HEK293 (cell line): ENCODE data around the gene AJM1.

Experiments
- CTCF ChIA-PET: fragments of 350-600 bp; formaldehyde crosslinking; extraction: SDS; loops from one replicate; lab custom pipeline; 2021; ENCODE audit warnings: antibody characterized with exemption; lab: Yijun Ruan, JAX
- POLR2A ChIA-PET: fragments of 300-600 bp; formaldehyde crosslinking; extraction: SDS; loops from one replicate; lab custom pipeline; 2020; ENCODE audit warnings: antibody characterized with exemption, inconsistent platforms; lab: Yijun Ruan, JAX
- H3K27ac ChIP-seq: fragments of 200-500 bp; sonication (Bioruptor generic); 2 replicates; pipeline ENCODE4 v1.5.1; 2014; ENCODE audit warnings: low read depth, low read length, control low read depth, inconsistent platforms; ENCODE audit errors: extremely low read depth
- H3K36me3 ChIP-seq, 2 experiments: fragments of 200-500 bp in 1 of 2; sonication (Bioruptor generic) in 1 of 2; 1 replicate in 1 of 2; 2 replicates in 1 of 2; pipeline ENCODE4 v1.5.1; 2014 to 2017; ENCODE audit warnings: inconsistent platforms in 2 of 2, low read length in 2 of 2; ENCODE audit not compliant: control insufficient read depth in 2 of 2, insufficient read depth in 1 of 2
- H3K4me1 ChIP-seq: fragments of 200-500 bp; sonication (Bioruptor generic); 2 replicates; pipeline ENCODE4 v1.5.1; 2014; ENCODE audit warnings: mild to moderate bottlenecking, low read length, inconsistent platforms; ENCODE audit not compliant: control insufficient read depth, insufficient read depth
- H3K4me3 ChIP-seq: 2 replicates; pipeline ENCODE4 v1.5.1; 2011; ENCODE audit warnings: low read depth, mild to moderate bottlenecking, control low read depth, low read length, moderate library complexity
- H3K9me3 ChIP-seq: fragments of 200-500 bp; sonication (Bioruptor generic); 2 replicates; pipeline ENCODE4 v1.5.1; 2014; ENCODE audit warnings: low read depth, low read length, inconsistent platforms; ENCODE audit not compliant: control insufficient read depth, insufficient read depth
- AEBP2 ChIP-seq: fragments of 450-650 bp; formaldehyde crosslinking; IDR thresholded peaks from 2 replicates; pipeline ENCODE4 v1.5.1; 2016; ENCODE audit warnings: missing biosample characterization, missing genetic modification characterization, borderline replicate concordance
- EGR2 ChIP-seq: fragments of 450-650 bp; formaldehyde crosslinking; IDR thresholded peaks from 2 replicates; pipeline ENCODE4 v1.5.1; 2016; ENCODE audit warnings: low read depth, missing biosample characterization, missing genetic modification characterization
- GLI2 ChIP-seq: fragments of 450-650 bp; formaldehyde crosslinking; IDR thresholded peaks from 2 replicates; pipeline ENCODE4; 2017; ENCODE audit warnings: missing biosample characterization, missing genetic modification characterization, low read depth, borderline replicate concordance
- KLF1 ChIP-seq: fragments of 450-650 bp; formaldehyde crosslinking; IDR thresholded peaks from 2 replicates; pipeline ENCODE4 v1.5.1; 2016; ENCODE audit warnings: missing biosample characterization, missing genetic modification characterization
- KLF16 ChIP-seq: fragments of 450-650 bp; formaldehyde crosslinking; IDR thresholded peaks from 2 replicates; pipeline ENCODE4 v1.5.1; 2017; ENCODE audit warnings: missing biosample characterization, missing genetic modification characterization
- KLF7 ChIP-seq: fragments of 450-650 bp; formaldehyde crosslinking; IDR thresholded peaks from 2 replicates; pipeline ENCODE4 v1.5.1; 2016; ENCODE audit warnings: missing biosample characterization, missing genetic modification characterization, borderline replicate concordance
- KLF8 ChIP-seq: fragments of 450-650 bp; formaldehyde crosslinking; IDR thresholded peaks from 2 replicates; pipeline ENCODE4 v1.5.1; 2016; ENCODE audit warnings: missing biosample characterization, missing genetic modification characterization
- MEIS1 ChIP-seq: sonication (generic); formaldehyde crosslinking; IDR thresholded peaks from 2 replicates; pipeline ENCODE4 v1.8.1; 2022; ENCODE audit warnings: missing genetic modification reagents, mild to moderate bottlenecking, borderline replicate concordance
- REPIN1 ChIP-seq: fragments of 450-650 bp; formaldehyde crosslinking; IDR thresholded peaks from 2 replicates; pipeline ENCODE4 v1.5.1; 2017; ENCODE audit warnings: missing biosample characterization, missing genetic modification characterization, low read depth
- SP2 ChIP-seq: fragments of 450-650 bp; formaldehyde crosslinking; IDR thresholded peaks from 2 replicates; pipeline ENCODE4 v1.5.1; 2016; ENCODE audit warnings: missing biosample characterization, missing genetic modification characterization
- WT1 ChIP-seq: fragments of 450-650 bp; formaldehyde crosslinking; IDR thresholded peaks from 2 replicates; pipeline ENCODE4 v1.5.1; 2016; ENCODE audit warnings: missing biosample characterization, missing genetic modification characterization
- YY2 ChIP-seq: fragments of 450-650 bp; formaldehyde crosslinking; IDR thresholded peaks from 2 replicates; pipeline ENCODE4 v1.5.1; 2016; ENCODE audit warnings: missing biosample characterization, missing genetic modification characterization
- ZBTB17 ChIP-seq: fragments of 450-650 bp; formaldehyde crosslinking; IDR thresholded peaks from 2 replicates; pipeline ENCODE4 v1.5.1; 2016; ENCODE audit warnings: missing biosample characterization, missing genetic modification characterization
- ZBTB26 ChIP-seq: fragments of 450-650 bp; formaldehyde crosslinking; optimal IDR thresholded peaks from 2 replicates; pipeline ENCODE3; 2016; ENCODE audit warnings: missing biosample characterization, mild to moderate bottlenecking, missing genetic modification characterization
- ZBTB8A ChIP-seq: fragments of 450-650 bp; formaldehyde crosslinking; IDR thresholded peaks from 2 replicates; pipeline ENCODE4 v1.5.1; 2016; ENCODE audit warnings: missing biosample characterization, missing genetic modification characterization
- ZNF132 ChIP-seq: fragments of 450-650 bp; formaldehyde crosslinking; IDR thresholded peaks from 2 replicates; pipeline ENCODE4 v1.5.1; 2017; ENCODE audit warnings: missing biosample characterization, missing genetic modification characterization, borderline replicate concordance
- ZNF16 ChIP-seq: fragments of 450-650 bp; formaldehyde crosslinking; IDR thresholded peaks from 2 replicates; pipeline ENCODE4 v1.5.1; 2016; ENCODE audit warnings: low read depth, missing biosample characterization, missing genetic modification characterization
- ZNF174 ChIP-seq: fragments of 450-650 bp; formaldehyde crosslinking; IDR thresholded peaks from 2 replicates; pipeline ENCODE4 v1.5.0; 2017; ENCODE audit warnings: missing biosample characterization, mild to moderate bottlenecking, missing genetic modification characterization
- ZNF202 ChIP-seq: fragments of 450-650 bp; formaldehyde crosslinking; IDR thresholded peaks from 2 replicates; pipeline ENCODE4 v1.5.1; 2016; ENCODE audit warnings: missing biosample characterization, missing genetic modification characterization, borderline replicate concordance
- ZNF239 ChIP-seq: fragments of 450-650 bp; formaldehyde crosslinking; IDR thresholded peaks from 2 replicates; pipeline ENCODE4 v1.5.1; 2016; ENCODE audit warnings: missing biosample characterization, missing genetic modification characterization
- ZNF248 ChIP-seq: fragments of 450-650 bp; formaldehyde crosslinking; IDR thresholded peaks from 2 replicates; pipeline ENCODE4 v1.5.1; 2017; ENCODE audit warnings: missing biosample characterization, missing genetic modification characterization
- ZNF302 ChIP-seq: fragments of 450-650 bp; formaldehyde crosslinking; IDR thresholded peaks from 2 replicates; pipeline ENCODE4 v1.5.1; 2016; ENCODE audit warnings: missing biosample characterization, missing genetic modification characterization, low read depth
- ZNF423 ChIP-seq: fragments of 450-650 bp; formaldehyde crosslinking; IDR thresholded peaks from 2 replicates; pipeline ENCODE4 v1.5.1; 2016; ENCODE audit warnings: missing biosample characterization, missing genetic modification characterization
- ZNF433 ChIP-seq: fragments of 450-650 bp; formaldehyde crosslinking; IDR thresholded peaks from 2 replicates; pipeline ENCODE4 v1.5.1; 2016; ENCODE audit warnings: missing biosample characterization, missing genetic modification characterization, low read depth
- ZNF449 ChIP-seq: fragments of 450-650 bp; formaldehyde crosslinking; IDR thresholded peaks from 2 replicates; pipeline ENCODE4 v1.5.1; 2017; ENCODE audit warnings: missing biosample characterization, mild to moderate bottlenecking, missing genetic modification characterization, moderate library complexity
- ZNF544 ChIP-seq: fragments of 450-650 bp; formaldehyde crosslinking; IDR thresholded peaks from 2 replicates; pipeline ENCODE4 v1.5.0; 2017; ENCODE audit warnings: missing biosample characterization, missing genetic modification characterization
- ZNF600 ChIP-seq: fragments of 450-650 bp; formaldehyde crosslinking; IDR thresholded peaks from 2 replicates; pipeline ENCODE4 v1.5.1; 2016; ENCODE audit warnings: missing biosample characterization, missing genetic modification characterization
- ZNF670 ChIP-seq: fragments of 450-650 bp; formaldehyde crosslinking; IDR thresholded peaks from 2 replicates; pipeline ENCODE4 v1.5.1; 2016; ENCODE audit warnings: missing biosample characterization, missing genetic modification characterization, low read depth
- ZNF692 ChIP-seq: fragments of 450-650 bp; formaldehyde crosslinking; IDR thresholded peaks from 2 replicates; pipeline ENCODE4 v1.5.1; 2016; ENCODE audit warnings: missing biosample characterization, missing genetic modification characterization
- ZNF701 ChIP-seq: fragments of 450-650 bp; formaldehyde crosslinking; IDR thresholded peaks from 2 replicates; pipeline ENCODE4 v1.5.1; 2016; ENCODE audit warnings: missing biosample characterization, missing genetic modification characterization
- ZNF707 ChIP-seq: fragments of 450-650 bp; formaldehyde crosslinking; IDR thresholded peaks from 2 replicates; pipeline ENCODE4 v1.5.1; 2016; ENCODE audit warnings: missing biosample characterization, missing genetic modification characterization
- ZNF792 ChIP-seq: fragments of 450-650 bp; formaldehyde crosslinking; IDR thresholded peaks from 2 replicates; pipeline ENCODE4 v1.5.1; 2016; ENCODE audit warnings: missing biosample characterization, missing genetic modification characterization
- ZNF830 ChIP-seq: fragments of 450-650 bp; IDR thresholded peaks from 2 replicates; pipeline ENCODE4 v1.5.0; 2018; ENCODE audit warnings: missing biosample characterization, missing genetic modification characterization, low read depth, mild to moderate bottlenecking, moderate library complexity

Gene AJM1

GRCh38 chr9:136867917-136868316, 25.6 kb downstream of the AJM1 start:
- H3K4me3 ChIP-seq, result no peak overlapping the region
- no peak overlapping the region for H3K27ac ChIP-seq
- H3K4me1 ChIP-seq, result no peaks in the 10 kb centered on the region
- no peak for TF ChIP-seq EGR2 (tag by site-specific recombination)
- no peak for TF ChIP-seq YY2 (tag by site-specific recombination)
- no peak for TF ChIP-seq KLF1 (tag by site-specific recombination)
- no peak for TF ChIP-seq ZBTB17 (tag by site-specific recombination)
- TF ChIP-seq ZNF830 (tag by site-specific recombination), result no peak
- TF ChIP-seq ZBTB8A, result no peak
- no peak for TF ChIP-seq ZNF792 (tag by site-specific recombination)
- TF ChIP-seq KLF7 (tag by site-specific recombination), result no peak
- no peak for TF ChIP-seq ZNF707 (tag by site-specific recombination)
- no peak for TF ChIP-seq ZBTB26 (tag by site-specific recombination)
- no peak for TF ChIP-seq ZNF248 (tag by site-specific recombination)
- TF ChIP-seq KLF8 (tag by site-specific recombination), result no peak
- TF ChIP-seq ZNF174 (tag by site-specific recombination), result no peak
- no peak for TF ChIP-seq ZNF16 (tag by site-specific recombination)
- no peak for TF ChIP-seq ZNF202
- TF ChIP-seq MEIS1 (CRISPR knock-in tag), result no peak
- TF ChIP-seq ZNF670 (tag by site-specific recombination), result no peak
- no peak for TF ChIP-seq AEBP2 (tag by site-specific recombination)
- TF ChIP-seq REPIN1 (tag by site-specific recombination), result no peak
- TF ChIP-seq ZNF302, result no peak
- CTCF ChIA-PET, result interaction anchor here (1.4 kb wide), 1 partner anchor 14 kb away, joined by 3 read pairs; no protein-coding TSS in a partner anchor
- no peaks in the 10 kb centered on the region for H3K9me3 ChIP-seq
- peaks cover 0 to 21% of the 10 kb centered on the region in 2 experiments; a peak in 2 of 3 replicates for H3K36me3 ChIP-seq
- POLR2A ChIA-PET, result interaction anchor here (1.1 to 3.4 kb wide), 3 partner anchors 11 to 219 kb away, joined by 3 to 15 read pairs (median 3); partner anchors contain the start of genes MAN1B1 and TRAF2

- POLR2A ChIA-PET, result interaction anchor here (1.1 to 3.4 kb wide), 3 partner anchors 10 to 218 kb away, joined by 3 to 15 read pairs (median 3); partner anchors contain the start of genes MAN1B1 and TRAF2
- CTCF ChIA-PET, result interaction anchor here (1.0 to 1.4 kb wide), 2 partner anchors 13 to 166 kb away, joined by 3 to 8 read pairs; no protein-coding TSS in a partner anchor
- H3K4me3 ChIP-seq, result no peak overlapping the region
- no peaks in the 10 kb centered on the region for H3K4me1 ChIP-seq
- TF ChIP-seq SP2 (tag by site-specific recombination), result no peak
- TF ChIP-seq ZNF692 (tag by site-specific recombination), result no peak
- no peak for TF ChIP-seq ZNF600 (tag by site-specific recombination)
- no peak for TF ChIP-seq ZNF239 (tag by site-specific recombination)
- TF ChIP-seq ZNF701, result no peak
- TF ChIP-seq GLI2 (tag by site-specific recombination), result no peak
- no peak for TF ChIP-seq WT1 (tag by site-specific recombination)
- TF ChIP-seq ZNF174 (tag by site-specific recombination), result no peak
- no peak for TF ChIP-seq ZNF544 (tag by site-specific recombination)
- no peak for TF ChIP-seq ZNF423 (tag by site-specific recombination)
- TF ChIP-seq ZNF433 (tag by site-specific recombination), result no peak
- no peak for TF ChIP-seq KLF16 (tag by site-specific recombination)
- TF ChIP-seq ZNF132 (tag by site-specific recombination), result no peak
- no peak for TF ChIP-seq ZNF449
- no peaks in the 10 kb centered on the region for H3K9me3 ChIP-seq
- peaks cover 0 to 14% of the 10 kb centered on the region in 2 experiments; a peak in 2 of 3 replicates for H3K36me3 ChIP-seq
- no peak overlapping the region for H3K27ac ChIP-seq
These were observed 26.4 kb downstream of the AJM1 start for GRCh38 chr9:136868644-136869043.
